Gastroesophageal sphincter (tissue), 4 donors: ENCODE results near the gene ADAD2. TPM values are rescaled to one million over a fixed set of nuclear protein-coding genes. Genes with fewer than 3 reads are reported as not detected.

Experiments
- ATAC-seq: fragments of 150-250 bp; one replicate; pipeline ENCODE4 v1.9.1; 2016; ENCODE audit warnings: mild to moderate bottlenecking, moderate library complexity
- H3K27ac ChIP-seq, 4 donors: fragments of 200-600 bp; sonication (generic) in 3 of 4; 1 replicate in 3 of 4; 2 replicates in 1 of 4; pipeline ENCODE4 v1.5.1; 2016 to 2019
- H3K27me3 ChIP-seq: fragments of 200-600 bp; sonication (generic); one replicate; pipeline ENCODE4 v1.5.1; 2019
- H3K36me3 ChIP-seq, 2 donors: fragments of 200-600 bp; sonication (generic); one replicate each; pipeline ENCODE4 v1.5.1; 2019; ENCODE audit warnings: control low read depth in 1 of 2
- H3K4me1 ChIP-seq, 3 donors: fragments of 200-600 bp; sonication (generic); 1 replicate in 2 of 3; 2 replicates in 1 of 3; pipeline ENCODE4 v1.5.1; 2016 to 2019; ENCODE audit warnings: control low read depth in 2 of 3
- H3K4me3 ChIP-seq, 2 donors: fragments of 200-600 bp; sonication (generic); one replicate each; pipeline ENCODE4 v1.5.1; 2019; ENCODE audit warnings: mild to moderate bottlenecking in 1 of 2, moderate library complexity in 1 of 2
- H3K9me3 ChIP-seq, 3 donors: fragments of 200-600 bp; sonication (generic); one replicate each; pipeline ENCODE4 v1.5.1; 2017 to 2019; ENCODE audit warnings: control low read depth in 2 of 3
- EP300 ChIP-seq: sonication (generic); formaldehyde crosslinking; IDR thresholded peaks from one replicate; pipeline ENCODE4 v1.6.1; 2017; ENCODE audit warnings: antibody characterized with exemption, mild to moderate bottlenecking
- POLR2A ChIP-seq, 2 donors: fragments of 450-650 bp; IDR thresholded peaks; one replicate each; pipeline ENCODE4 v1.6.1; 2017; ENCODE audit warnings: antibody characterized with exemption in 2 of 2, mild to moderate bottlenecking in 2 of 2, moderate library complexity in 1 of 2
- POLR2AphosphoS5 ChIP-seq: sonication (generic); formaldehyde crosslinking; IDR thresholded peaks from one replicate; pipeline ENCODE4 v1.6.1; 2017; ENCODE audit warnings: antibody characterized with exemption
- WGBS, 2 donors: methylation state at CpG; one replicate each; pipeline ENCODE4 v1.1.5; 2018; ENCODE audit warnings: low coverage in 1 of 2; 5-methylcytosine and 5-hydroxymethylcytosine counted together
- total RNA-seq, 4 donors: library from RNA; depleted of rRNA; stranded (reverse); fragments of >200 nt; gene quantifications; one replicate each; pipeline ENCODE4 v1.1.0, GENCODE V29; 2016
- TF ChIP-seq, protein P1 (sequence below), 4 experiments: fragments of 200-600 bp in 2 of 4; fragments of 450-650 bp in 2 of 4; sonication (generic) in 1 of 4; IDR thresholded peaks; one replicate each; pipeline ENCODE4 v1.5.1; 2017 to 2019; ENCODE audit warnings: antibody characterized with exemption in 4 of 4, mild to moderate bottlenecking in 2 of 4, moderate library complexity in 2 of 4

Gene ADAD2
- total RNA-seq, 4 donors from 2014 or later: 0.27 to 0.47 (median 0.31) TPM; not detected in 1

DNA sequence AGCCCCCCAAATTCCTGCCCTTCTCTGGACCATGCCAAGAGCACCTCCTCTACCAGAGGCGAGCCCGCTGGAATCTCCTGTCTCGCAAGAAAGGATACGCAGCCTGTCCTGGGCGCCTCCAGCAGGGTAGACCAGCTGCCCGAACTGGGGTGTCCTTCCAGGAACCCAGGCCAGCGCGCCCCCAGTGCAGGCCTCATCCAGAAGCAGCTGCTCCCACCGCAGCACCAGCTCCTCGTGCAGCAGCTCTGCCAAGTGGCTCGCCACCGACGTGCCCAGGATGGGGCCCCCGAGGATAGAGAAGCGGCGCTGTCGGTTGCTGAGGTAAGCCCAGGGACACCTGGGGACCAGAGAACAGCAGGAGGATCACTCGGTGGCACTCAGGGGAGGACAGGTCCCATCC is 8.9 kb upstream of the ADAD2 start:
- no peak overlapping the region for H3K27ac ChIP-seq
- ATAC-seq: no peak
- peaks cover 0 to 71% of the 10 kb centered on the region in 2 donors for H3K36me3 ChIP-seq

DNA sequence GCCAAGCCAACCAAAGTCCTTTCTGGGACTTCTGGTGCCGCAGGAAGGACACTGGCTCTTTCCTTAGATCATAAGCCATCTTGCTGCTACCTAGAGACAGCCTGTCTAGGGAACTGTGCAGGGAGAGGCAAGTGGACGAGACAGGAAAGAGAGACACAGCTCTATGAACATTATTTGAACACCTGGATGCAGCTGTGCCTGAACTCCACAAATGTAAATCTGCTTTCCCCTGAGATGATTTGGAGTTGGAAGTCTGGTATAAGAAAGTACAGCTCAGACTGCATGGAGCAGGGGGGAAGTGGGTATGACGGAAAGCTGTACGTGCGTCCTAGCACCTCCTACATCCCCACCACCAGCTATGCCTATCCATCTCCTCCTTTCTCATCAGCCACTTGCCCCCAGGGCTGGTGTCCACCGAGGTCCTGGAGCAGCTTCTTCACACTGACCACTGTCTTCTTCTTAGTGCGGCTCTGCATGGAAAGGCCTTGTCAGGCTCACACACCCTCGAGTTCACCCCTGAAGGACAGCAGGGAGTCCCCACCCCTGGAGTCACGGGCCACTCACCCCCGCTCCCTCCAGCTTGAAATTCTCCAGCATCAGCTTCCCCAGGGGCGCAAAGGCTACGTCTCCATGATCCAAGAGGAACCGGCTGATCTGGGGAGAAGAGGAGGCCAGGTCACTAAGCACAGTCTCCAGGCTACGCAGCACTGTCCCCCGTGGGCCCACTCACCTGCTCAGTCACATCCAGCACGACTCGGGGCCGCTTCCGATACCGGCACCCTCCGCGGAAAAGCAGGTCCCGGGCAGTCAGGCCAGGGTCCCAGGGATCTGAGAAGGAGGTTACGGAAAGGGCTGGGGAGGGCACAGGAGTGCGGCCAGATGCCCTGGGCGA is 8.0 kb upstream of the ADAD2 start:
- Histone ChIP-seq H3K36me3 (peaks cover 0 to 71% of the 10 kb centered on the region in 2 donors), H3K4me1 (peaks cover 0 to 46% (median 4%) of the 10 kb centered on the region in 3 donors), H3K27ac (peak overlapping the region in 1 of 4 donors; percentile 36), H3K27me3 (no peaks in the 10 kb centered on the region), H3K4me3 (no peak overlapping the region), H3K9me3 (no peaks in the 10 kb centered on the region)
- no peak for TF ChIP-seq POLR2AphosphoS5
- no peak for TF ChIP-seq POLR2A (IDR thresholded peaks at IDR 0.05)
- TF ChIP-seq EP300: no peak
- TF ChIP-seq, protein P1, sequence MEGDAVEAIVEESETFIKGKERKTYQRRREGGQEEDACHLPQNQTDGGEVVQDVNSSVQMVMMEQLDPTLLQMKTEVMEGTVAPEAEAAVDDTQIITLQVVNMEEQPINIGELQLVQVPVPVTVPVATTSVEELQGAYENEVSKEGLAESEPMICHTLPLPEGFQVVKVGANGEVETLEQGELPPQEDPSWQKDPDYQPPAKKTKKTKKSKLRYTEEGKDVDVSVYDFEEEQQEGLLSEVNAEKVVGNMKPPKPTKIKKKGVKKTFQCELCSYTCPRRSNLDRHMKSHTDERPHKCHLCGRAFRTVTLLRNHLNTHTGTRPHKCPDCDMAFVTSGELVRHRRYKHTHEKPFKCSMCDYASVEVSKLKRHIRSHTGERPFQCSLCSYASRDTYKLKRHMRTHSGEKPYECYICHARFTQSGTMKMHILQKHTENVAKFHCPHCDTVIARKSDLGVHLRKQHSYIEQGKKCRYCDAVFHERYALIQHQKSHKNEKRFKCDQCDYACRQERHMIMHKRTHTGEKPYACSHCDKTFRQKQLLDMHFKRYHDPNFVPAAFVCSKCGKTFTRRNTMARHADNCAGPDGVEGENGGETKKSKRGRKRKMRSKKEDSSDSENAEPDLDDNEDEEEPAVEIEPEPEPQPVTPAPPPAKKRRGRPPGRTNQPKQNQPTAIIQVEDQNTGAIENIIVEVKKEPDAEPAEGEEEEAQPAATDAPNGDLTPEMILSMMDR (IDR thresholded peaks at IDR 0.05): no peak
- no peak for ATAC-seq
- 95 to 100% methylated on average over 3 to 13 of the region's 26 CpGs for WGBS, 2 donors

More for the DNA sequence above, 8.9 kb upstream of the ADAD2 start:
- 100% methylated on average over 2 of the region's 18 CpGs; no CpG with 5 or more reads in 1 of the 2 donors for WGBS, 2 donors
- Histone ChIP-seq H3K9me3 (no peaks in the 10 kb centered on the region), H3K4me1 (peaks cover 0 to 51% (median 12%) of the 10 kb centered on the region in 3 donors), H3K27me3 (no peaks in the 10 kb centered on the region), H3K4me3 (no peak overlapping the region)
- TF ChIP-seq POLR2AphosphoS5: no peak
- TF ChIP-seq EP300: no peak
- TF ChIP-seq POLR2A (IDR thresholded peaks at IDR 0.05): no peak

DNA sequence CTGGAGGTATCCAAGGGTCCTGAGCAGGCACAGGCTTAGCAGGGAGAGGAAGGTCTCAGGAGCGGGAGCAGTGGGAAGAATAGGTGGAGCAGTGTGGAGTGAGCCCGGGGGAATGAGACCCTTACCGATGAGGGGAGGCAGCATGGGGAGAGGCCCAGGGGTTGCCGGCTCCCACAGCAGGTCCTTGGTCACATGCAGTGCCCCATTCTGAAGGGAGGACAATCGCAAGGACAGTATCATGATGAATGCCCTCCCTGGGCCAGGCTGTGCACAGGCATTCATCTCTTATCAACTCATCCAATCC is 7.4 kb upstream of the ADAD2 start:
- peaks cover 0 to 66% of the 10 kb centered on the region in 2 donors for H3K36me3 ChIP-seq
- WGBS, 2 donors: 93% methylated on average over 5 of the region's 5 CpGs; no CpG with 5 or more reads in 1 of the 2 donors
- peaks cover 0 to 40% (median 3%) of the 10 kb centered on the region in 3 donors for H3K4me1 ChIP-seq
- H3K27ac ChIP-seq: peak overlapping the region in 2 of 4 donors; percentile 36 to 43
- no peak for TF ChIP-seq POLR2A (IDR thresholded peaks at IDR 0.05)
- TF ChIP-seq, protein P1 (IDR thresholded peaks at IDR 0.05): no peak
- TF ChIP-seq EP300: no peak
- TF ChIP-seq POLR2AphosphoS5: no peak
- no peak for ATAC-seq
- no peaks in the 10 kb centered on the region for H3K27me3 ChIP-seq
- H3K4me3 ChIP-seq: no peak overlapping the region
- no peaks in the 10 kb centered on the region for H3K9me3 ChIP-seq

DNA sequence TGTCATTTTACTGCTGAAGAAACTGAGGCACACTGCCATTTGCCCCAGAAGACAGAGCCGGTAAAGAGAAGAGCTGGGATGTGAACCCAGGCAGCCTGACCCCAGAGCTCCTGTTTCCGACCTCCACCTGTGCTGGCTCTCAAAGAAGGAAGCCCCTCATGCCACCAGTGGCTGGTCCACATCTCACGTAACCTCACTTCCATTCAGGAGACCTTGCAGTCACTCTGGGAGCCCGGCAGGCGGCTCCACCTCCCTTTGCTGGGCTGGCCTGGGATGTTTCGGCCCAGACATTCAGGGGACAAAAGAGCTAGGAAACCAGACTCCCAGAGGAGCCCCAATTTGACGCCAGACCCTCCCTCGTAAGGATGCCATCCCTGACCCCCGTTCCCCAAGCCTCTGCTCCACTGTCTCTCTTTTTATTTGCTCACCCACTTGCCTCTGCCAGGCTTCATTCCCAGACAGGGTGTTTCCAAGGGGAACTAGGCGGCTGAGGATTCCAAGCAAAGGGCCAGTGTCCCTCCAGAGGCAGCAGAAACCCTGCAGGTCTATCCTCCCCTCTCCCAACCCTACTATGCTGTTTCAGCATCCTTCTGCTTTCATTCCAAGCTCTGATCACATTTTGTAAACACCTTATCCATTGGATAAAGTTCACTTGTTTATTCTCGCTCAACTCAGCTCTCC is 6.9 kb upstream of the ADAD2 start:
- Histone ChIP-seq H3K4me1 (peaks cover 0 to 39% (median 3%) of the 10 kb centered on the region in 3 donors), H3K4me3 (no peak overlapping the region), H3K36me3 (peaks cover 0 to 61% of the 10 kb centered on the region in 2 donors), H3K27ac (peak overlapping the region in 2 of 4 donors; percentile 36 to 43), H3K9me3 (no peaks in the 10 kb centered on the region), H3K27me3 (no peaks in the 10 kb centered on the region)
- no peak for ATAC-seq
- WGBS, 2 donors: 69 to 87% methylated on average over 2 to 3 of the region's 11 CpGs
- TF ChIP-seq, protein P1 (IDR thresholded peaks at IDR 0.05): peak in 1 of 4 experiments; percentile 25
- no peak for TF ChIP-seq EP300

DNA sequence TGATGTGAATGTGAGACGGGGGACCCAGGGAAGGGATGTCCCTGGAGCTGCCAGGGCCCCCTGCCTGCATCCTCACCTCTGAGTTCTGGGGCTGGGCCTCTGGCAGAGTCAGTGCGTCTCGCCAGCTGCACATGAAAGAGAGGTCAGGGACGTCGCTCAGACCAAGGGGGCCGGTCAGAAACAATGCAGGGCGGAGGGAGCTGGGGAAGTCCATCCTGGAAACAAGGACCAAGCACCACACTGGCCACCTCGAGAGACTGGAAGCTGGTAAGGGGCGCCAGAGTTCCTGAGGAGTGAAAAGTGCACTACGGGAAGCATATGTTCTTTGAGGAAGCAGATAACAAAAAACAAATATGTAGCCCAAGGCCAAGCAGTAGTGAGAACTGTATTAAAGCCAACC is 6.2 kb upstream of the ADAD2 start:
- Histone ChIP-seq H3K4me1 (peaks cover 0 to 39% (median 3%) of the 10 kb centered on the region in 3 donors), H3K27ac (peak overlapping the region in 2 of 4 donors; percentile 43 to 86), H3K4me3 (peak overlapping the region in 1 of 2 donors; percentile 94), H3K9me3 (no peaks in the 10 kb centered on the region), H3K27me3 (no peaks in the 10 kb centered on the region), H3K36me3 (peaks cover 0 to 54% of the 10 kb centered on the region in 2 donors)
- 71% methylated on average over 5 of the region's 10 CpGs; no CpG with 5 or more reads in 1 of the 2 donors for WGBS, 2 donors
- TF ChIP-seq EP300 (no peak), POLR2AphosphoS5 (no peak)
- no peak for ATAC-seq
